NCI-H187 (cell line): ENCODE measurements around the gene STX17.
"Not testable (repeated sequence)": the region's sequence is repeated elsewhere in the genome, so short reads cannot be mapped to it uniquely, and the experiment has no call there.

Source experiments
- DNase-seq, 2 experiments: peaks; one replicate each; lab custom pipeline; 2025; lab: John Stamatoyannopoulos, UW

The STX17 gene

GRCh38 chr9:99970481-99970880 lies 64.0 kb downstream of the STX17 start:
- DNase-seq: no peak

DNA sequence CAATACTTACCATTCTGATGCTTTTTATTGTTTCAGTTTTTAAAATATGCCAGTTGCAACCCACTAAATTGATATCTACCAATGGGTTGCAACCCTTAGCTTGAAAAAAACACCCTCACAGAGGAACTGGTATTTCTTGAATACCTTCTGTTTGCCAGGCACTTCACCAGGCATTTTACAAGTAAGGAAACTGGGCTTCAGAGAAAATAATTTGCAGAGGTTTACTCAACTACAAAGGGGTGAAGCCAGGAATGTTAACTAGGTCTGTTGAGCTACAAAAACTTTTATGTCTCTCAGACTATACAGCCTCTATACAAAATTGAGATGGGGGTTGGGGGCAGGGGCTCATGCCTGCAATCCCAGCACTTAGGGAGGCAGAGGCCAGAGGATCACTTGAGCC lies 65.0 kb downstream of the STX17 start:
- no peak for DNase-seq

- no peak for DNase-seq
Observed at GRCh38 chr9:99973455-99973854, 67.0 kb downstream of the STX17 start.

GRCh38 chr9:99977033-99977792 lies 70.8 kb downstream of the STX17 start:
- DNase-seq: no peak

DNA sequence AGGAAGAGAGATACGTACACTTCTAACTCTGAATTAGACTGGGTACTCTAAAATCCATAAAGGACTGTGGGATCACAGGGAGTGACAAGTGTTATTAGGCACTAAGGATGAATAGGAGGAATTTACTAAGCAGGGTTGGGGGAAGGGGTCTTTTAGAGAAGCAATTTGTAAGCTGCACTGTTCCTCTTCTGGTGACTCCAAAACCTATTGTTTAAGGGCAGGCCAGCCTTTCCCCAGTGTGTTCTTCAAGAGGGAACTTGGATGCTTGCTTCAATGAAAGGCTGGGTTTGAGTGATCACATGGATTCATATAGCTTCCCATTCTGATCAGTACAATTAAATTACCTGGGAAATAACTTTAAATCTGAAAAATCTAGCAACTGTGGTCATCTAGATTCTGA lies 71.8 kb downstream of the STX17 start:
- no peak for DNase-seq

DNA sequence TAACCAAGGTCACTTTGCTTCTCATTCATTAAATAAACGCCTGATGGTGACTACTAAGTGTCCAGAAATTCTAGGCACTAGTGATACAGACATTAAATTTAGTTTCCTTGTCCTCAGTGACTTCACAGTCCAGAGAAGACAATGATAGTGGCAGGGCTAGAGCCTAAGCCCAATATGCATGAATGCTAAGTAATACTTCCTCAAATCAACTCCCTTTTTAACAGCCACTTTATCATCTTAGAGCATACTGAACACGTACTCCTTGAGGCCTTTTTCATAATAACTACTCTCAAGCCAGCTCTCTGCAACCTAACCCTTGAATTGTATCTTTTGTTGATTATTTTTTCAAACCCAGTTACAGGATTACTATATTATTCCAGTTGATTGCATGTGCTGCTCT lies 74.1 kb downstream of the STX17 start:
- no peak for DNase-seq

GRCh38 chr9:99986642-99987041 lies 80.2 kb downstream of the STX17 start:
- DNase-seq: no peak

DNA sequence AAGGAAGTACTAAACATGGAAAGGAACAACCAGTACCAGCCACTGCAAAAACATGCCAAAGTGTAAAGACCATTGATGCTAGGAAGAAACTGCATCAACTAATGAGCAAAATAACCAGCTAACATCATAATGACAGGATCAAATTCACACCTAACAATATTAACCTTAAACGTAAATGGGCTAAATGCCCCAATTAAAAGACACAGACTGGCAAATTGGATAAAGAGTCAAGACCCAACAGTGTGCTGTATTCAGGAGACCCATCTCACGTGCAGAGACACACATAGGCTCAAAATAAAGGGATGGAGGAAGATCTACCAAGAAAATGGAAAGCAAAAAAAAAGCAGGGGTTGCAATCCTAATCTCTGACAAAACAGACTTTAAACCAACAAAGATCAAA lies 84.1 kb downstream of the STX17 start:
- DNase-seq: not testable (repeated sequence)

GRCh38 chr9:99998266-99998665 lies 91.8 kb downstream of the STX17 start:
- DNase-seq: no peak

DNA sequence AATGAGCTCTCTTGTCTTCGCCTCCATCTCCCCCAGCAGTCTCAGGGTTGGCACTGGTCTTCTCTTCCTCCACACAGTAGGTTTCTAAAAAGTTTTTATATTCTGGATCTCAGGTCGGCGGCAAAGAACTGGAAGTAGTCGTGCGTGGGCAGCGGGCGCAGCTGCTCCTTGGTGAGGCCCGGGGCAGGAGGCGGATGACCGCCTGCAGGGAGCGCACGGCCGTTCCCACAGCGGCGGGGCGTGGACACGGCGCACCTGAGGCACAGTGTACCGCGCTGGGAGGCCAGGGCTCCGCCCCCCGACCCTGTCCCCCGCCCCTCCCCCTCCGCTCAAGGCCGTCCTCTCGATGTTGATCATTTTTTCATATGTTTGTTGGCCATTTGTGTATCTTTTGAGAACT lies 92.4 kb downstream of the STX17 start:
- DNase-seq: no peak

DNA sequence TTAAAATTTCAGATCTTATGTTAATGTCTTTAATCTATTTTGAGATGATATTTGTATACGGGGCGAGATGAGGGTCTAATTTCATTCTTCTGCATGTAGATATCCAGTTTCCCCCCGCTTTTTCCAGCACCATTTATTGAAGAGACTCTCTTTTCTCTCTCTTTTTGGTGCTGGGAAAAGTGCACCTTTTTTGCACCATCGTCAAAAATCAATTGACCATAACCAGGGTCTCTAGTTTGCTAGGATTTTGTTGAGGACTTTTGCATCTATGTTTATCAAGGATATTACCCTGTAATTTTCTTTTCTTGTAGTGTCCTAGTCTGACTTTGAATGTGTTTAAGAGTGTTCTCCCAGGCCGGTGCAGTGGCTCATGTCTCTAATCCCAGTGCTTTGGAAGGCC lies 93.3 kb downstream of the STX17 start:
- no peak for DNase-seq

- peak in 1 of 2 experiments; percentile 4 for DNase-seq
Observed at GRCh38 chr9:100011062-100011681, 104.7 kb downstream of the STX17 start.

DNA sequence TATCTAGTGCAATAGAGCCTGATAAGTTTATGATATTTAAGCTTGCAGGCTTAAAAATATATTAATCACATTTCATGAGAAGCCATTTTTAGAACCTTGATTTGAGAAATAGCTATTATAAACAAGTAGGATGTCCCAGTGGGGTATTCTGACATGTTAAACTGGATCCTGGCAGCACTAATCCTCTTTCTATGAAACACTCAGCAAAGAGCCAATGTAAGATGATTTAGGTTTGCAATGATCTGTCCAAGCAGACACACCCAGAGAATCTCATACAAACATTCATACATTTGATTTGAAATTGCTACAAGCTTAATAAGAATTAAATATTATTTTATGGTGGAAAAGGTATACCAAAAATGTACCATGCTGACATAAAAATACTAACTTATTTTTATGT lies 105.8 kb downstream of the STX17 start:
- no peak for DNase-seq

GRCh38 chr9:100013573-100013972 lies 107.1 kb downstream of the STX17 start:
- no peak for DNase-seq

DNA sequence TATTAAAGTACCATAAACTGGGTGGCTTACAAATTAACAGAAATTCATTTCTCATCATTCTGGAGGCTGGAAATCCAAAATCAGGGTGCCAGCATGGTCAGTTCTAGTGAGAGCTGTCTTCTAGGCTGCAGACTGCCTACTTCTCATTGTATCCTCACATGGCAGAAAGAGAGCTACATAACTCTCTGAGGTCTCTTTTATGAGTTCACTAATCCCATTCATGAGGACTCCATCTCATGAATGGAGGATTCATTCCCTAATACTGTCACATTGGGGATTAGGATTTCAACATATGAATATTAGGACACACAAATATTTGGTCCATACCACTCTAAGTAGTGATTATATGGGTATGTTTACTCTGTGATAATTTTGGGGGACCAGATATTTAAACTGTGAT lies 108.4 kb downstream of the STX17 start:
- no peak for DNase-seq

DNA sequence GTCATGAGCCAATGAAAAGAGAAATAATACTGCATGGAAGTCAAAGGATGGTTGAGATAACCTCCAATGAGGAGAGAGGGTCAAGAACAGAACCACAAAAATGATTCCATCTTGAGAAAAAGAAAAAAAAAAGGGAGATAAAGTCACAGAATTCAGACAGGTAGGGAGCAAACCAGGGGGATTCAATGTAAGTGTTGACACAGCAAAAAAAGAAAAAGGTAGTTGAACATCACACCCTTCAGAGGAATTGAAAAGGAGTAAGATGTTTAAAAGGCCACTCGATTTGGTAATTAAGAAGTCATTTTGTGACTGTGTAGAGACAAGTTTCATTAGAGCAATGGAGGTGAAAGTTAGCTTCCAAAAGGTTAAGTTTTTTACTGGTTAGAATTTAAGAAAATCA lies 113.1 kb downstream of the STX17 start:
- DNase-seq: no peak
